GM12878 (cell line): ENCODE results near the gene ARHGAP15.

ENCODE experiments used
- CHD4 ChIP-seq: fragments of 200-600 bp; sonication (generic); IDR thresholded peaks from 2 replicates; pipeline ENCODE4 v1.6.1; 2016; ENCODE audit warnings: mild to moderate bottlenecking
- CTCF ChIP-seq, 3 experiments: IDR thresholded peaks in 2 of 3; conservative IDR thresholded peaks in 1 of 3; 2 replicates each; pipeline ENCODE4 v1.5.1; 2011; ENCODE audit warnings: low read depth in 3 of 3, low read length in 3 of 3, mild to moderate bottlenecking in 3 of 3, control low read depth in 2 of 3, moderate library complexity in 2 of 3, inconsistent platforms in 1 of 3, mixed read lengths in 1 of 3; ENCODE audit not compliant: control insufficient read depth in 2 of 3, insufficient read depth in 1 of 3; ENCODE audit errors: extremely low read depth in 1 of 3
- EGR1 ChIP-seq, 2 experiments: IDR thresholded peaks; 1 replicate in 1 of 2; 2 replicates in 1 of 2; pipeline ENCODE4 v1.6.1; 2011 to 2012; ENCODE audit warnings: low read depth in 2 of 2, low read length in 2 of 2, borderline replicate concordance in 1 of 2, mild to moderate bottlenecking in 1 of 2, moderate library complexity in 1 of 2
- ETV6 ChIP-seq, 2 experiments: fragments of 450-650 bp in 1 of 2; IDR thresholded peaks in 1 of 2; conservative IDR thresholded peaks in 1 of 2; 2 replicates each; pipeline ENCODE4 v1.6.1; 2014; ENCODE audit warnings: antibody characterized with exemption in 1 of 2, borderline replicate concordance in 1 of 2, low read depth in 1 of 2, mild to moderate bottlenecking in 1 of 2, moderate library complexity in 1 of 2
- MAX ChIP-seq: IDR thresholded peaks from 2 replicates; pipeline ENCODE4 v1.6.1; 2012; ENCODE audit warnings: low read depth, low read length, improper control_type of control experiment
- POLR2A ChIP-seq: IDR thresholded peaks from 2 replicates; pipeline ENCODE4 v1.6.1; 2011; ENCODE audit warnings: low read depth, mild to moderate bottlenecking, low read length
- POLR2AphosphoS5 ChIP-seq: IDR thresholded peaks from 2 replicates; pipeline ENCODE4 v1.6.1; 2011; ENCODE audit warnings: mild to moderate bottlenecking, low read length, inconsistent platforms
- RAD51 ChIP-seq: fragments of 450-650 bp; IDR thresholded peaks from 2 replicates; pipeline ENCODE4 v1.6.1; 2016; ENCODE audit warnings: moderate library complexity, mild to moderate bottlenecking, inconsistent platforms
- SIN3A ChIP-seq: IDR thresholded peaks from 2 replicates; pipeline ENCODE4 v1.6.1; 2012; ENCODE audit warnings: low read depth, low read length, improper control_type of control experiment
- SP1 ChIP-seq: IDR thresholded peaks from one replicate; pipeline ENCODE4 v1.6.1; 2011; ENCODE audit warnings: low read depth, low read length
- ZBTB40 ChIP-seq: fragments of 450-650 bp; IDR thresholded peaks from 2 replicates; pipeline ENCODE4 v1.6.1; 2016; ENCODE audit warnings: mild to moderate bottlenecking, moderate library complexity, borderline replicate concordance

GRCh38 chr2:143279672-143280071 is 150.5 kb downstream of the ARHGAP15 start:
- no peak for TF ChIP-seq MAX
- no peak for TF ChIP-seq ETV6 (conservative IDR thresholded peaks at IDR 0.05 in 1 of 2, IDR thresholded peaks at IDR 0.05 in 1 of 2; ENCODE audit: borderline replicate concordance in 1 of 2, low read depth in 1 of 2)
- TF ChIP-seq SP1, result no peak
- no peak for TF ChIP-seq RAD51
- no peak for TF ChIP-seq POLR2A
- no peak for TF ChIP-seq ZBTB40
- TF ChIP-seq EGR1 (IDR thresholded peaks at IDR 0.05; ENCODE audit: borderline replicate concordance in 1 of 2, low read depth in 2 of 2, low read length in 2 of 2), result no peak
- no peak for TF ChIP-seq CHD4
- no peak for TF ChIP-seq POLR2AphosphoS5
- TF ChIP-seq SIN3A, result no peak
- TF ChIP-seq CTCF (IDR thresholded peaks at IDR 0.05 in 2 of 3, conservative IDR thresholded peaks at IDR 0.05 in 1 of 3; ENCODE audit: control insufficient read depth in 2 of 3, extremely low read depth in 1 of 3, insufficient read depth in 1 of 3, low read depth in 3 of 3, low read length in 3 of 3), result no peak
